ENCODE data around the gene DUSP10.

DNA sequence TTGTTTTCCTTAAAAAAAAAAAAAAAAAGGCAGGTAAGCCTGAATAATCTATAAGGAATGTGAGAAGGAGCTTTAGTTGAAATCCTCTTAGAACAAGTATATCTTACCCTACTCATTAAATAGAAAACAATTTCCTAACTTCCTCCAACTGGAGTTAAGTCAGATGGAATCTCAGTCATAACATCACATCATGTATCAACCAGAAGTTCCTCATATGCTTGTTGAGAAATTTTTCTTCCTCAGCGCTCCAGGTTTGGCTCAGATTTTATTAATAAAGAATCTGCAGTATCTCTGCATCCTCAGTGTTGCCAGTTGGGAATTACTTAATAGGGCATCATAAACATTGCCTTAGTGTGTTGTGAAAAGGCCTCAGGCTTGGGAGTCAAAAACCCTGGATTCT, 37.6 kb downstream of the DUSP10 start:
- TF ChIP-seq CTCF (conservative IDR thresholded peaks at IDR 0.05; ENCODE audit: low read length) (no peak), EZH2phosphoT487 (IDR thresholded peaks at IDR 0.05; ENCODE audit: borderline replicate concordance) (no peak)
